GM12801 (cell line): ENCODE data around the gene UBTD2.

ENCODE experiments used
- CTCF ChIP-seq: IDR thresholded peaks from one replicate; pipeline ENCODE4 v1.5.1; 2011; ENCODE audit warnings: control low read depth; ENCODE audit not compliant: insufficient read length; ENCODE audit errors: extremely low read depth

Gene UBTD2

GRCh38 chr5:172162323-172162986 is 121.1 kb downstream of the UBTD2 start:
- no peak for TF ChIP-seq CTCF

- no peak for TF ChIP-seq CTCF
These were observed 123.1 kb downstream of the UBTD2 start for GRCh38 chr5:172160506-172160905.
